ENCODE measurements around the gene NLK.
A peak's percentile ranks its signal among the peaks of the same experiment; 100 is the strongest.
"Not testable (repeated sequence)": the region's sequence is repeated elsewhere in the genome, so short reads cannot be mapped to it uniquely, and the experiment has no call there.

NLK gene

GRCh38 chr17:28194382-28194781, 151.9 kb downstream of the NLK start:
- no peak for DNase-seq (ENCODE audit: low spot score)

- DNase-seq (ENCODE audit: low spot score), result no peak
These were observed 154.2 kb downstream of the NLK start for GRCh38 chr17:28196636-28197035.

GRCh38 chr17:28199115-28199514, 156.6 kb downstream of the NLK start:
- DNase-seq (ENCODE audit: low spot score), result no peak

- no peak for DNase-seq (ENCODE audit: low spot score)
These were observed 157.3 kb downstream of the NLK start for GRCh38 chr17:28199728-28200127.

GRCh38 chr17:28201315-28201714, 158.8 kb downstream of the NLK start:
- DNase-seq (ENCODE audit: low spot score), result no peak

GRCh38 chr17:28204244-28204643, 161.8 kb downstream of the NLK start:
- DNase-seq (ENCODE audit: low spot score), result no peak

- no peak for DNase-seq (ENCODE audit: low spot score)
These were observed 162.3 kb downstream of the NLK start for GRCh38 chr17:28204751-28205150.

GRCh38 chr17:28206292-28206691, 163.8 kb downstream of the NLK start:
- DNase-seq (ENCODE audit: low spot score), result no peak

- DNase-seq (ENCODE audit: low spot score), result no peak
These were observed 169.3 kb downstream of the NLK start for GRCh38 chr17:28211811-28212210.

GRCh38 chr17:28213578-28213977, 171.1 kb downstream of the NLK start:
- not testable (repeated sequence) for DNase-seq (ENCODE audit: low spot score)

- no peak for DNase-seq (ENCODE audit: low spot score)
These were observed 173.6 kb downstream of the NLK start for GRCh38 chr17:28216052-28216451.

- no peak for DNase-seq (ENCODE audit: low spot score)
These were observed 174.1 kb downstream of the NLK start for GRCh38 chr17:28216528-28216927.

GRCh38 chr17:28219771-28220170, 177.3 kb downstream of the NLK start:
- DNase-seq (ENCODE audit: low spot score), result no peak

GRCh38 chr17:28221751-28222414, 179.4 kb downstream of the NLK start:
- DNase-seq (ENCODE audit: low spot score), result no peak

- DNase-seq (ENCODE audit: low spot score), result no peak
These were observed 182.8 kb downstream of the NLK start for GRCh38 chr17:28225271-28225670.

GRCh38 chr17:28225867-28226266, 183.4 kb downstream of the NLK start:
- no peak for DNase-seq (ENCODE audit: low spot score)

GRCh38 chr17:28226563-28227315, 184.3 kb downstream of the NLK start:
- DNase-seq (ENCODE audit: low spot score), result no peak

GRCh38 chr17:28227316-28228108, 185.0 kb downstream of the NLK start:
- DNase-seq (ENCODE audit: low spot score), result peak; percentile 45

GRCh38 chr17:28228109-28228840, 185.8 kb downstream of the NLK start:
- peak; percentile 39 for DNase-seq (ENCODE audit: low spot score)

- no peak for DNase-seq (ENCODE audit: low spot score)
These were observed 186.7 kb downstream of the NLK start for GRCh38 chr17:28228986-28229729.

GRCh38 chr17:28230011-28230410, 187.5 kb downstream of the NLK start:
- DNase-seq (ENCODE audit: low spot score), result no peak
